Dendritic cell treated with granulocyte-macrophage colony-stimulating factor and Interleukin-4, amounts not matched to agents 40 ng/mL and 50 ng/mL, for 4 days (primary cell): ENCODE data around the gene USH1C.

Experiments used
- H3K27ac Mint-ChIP-seq: one replicate; pipeline ENCODE4 v1.8.0; 2022; ENCODE audit warnings: mild to moderate bottlenecking, mixed read lengths
- H3K27me3 Mint-ChIP-seq: one replicate; pipeline ENCODE4 v1.8.0; 2022; ENCODE audit warnings: mild to moderate bottlenecking, mixed read lengths
- H3K36me3 Mint-ChIP-seq: one replicate; pipeline ENCODE4 v1.8.0; 2022; ENCODE audit warnings: low read depth, mixed read lengths
- H3K4me1 Mint-ChIP-seq: one replicate; pipeline ENCODE4 v1.8.0; 2022; ENCODE audit warnings: low read depth, mixed read lengths
- H3K4me3 Mint-ChIP-seq: one replicate; pipeline ENCODE4 v1.8.0; 2022; ENCODE audit warnings: mild to moderate bottlenecking, moderate library complexity, mixed read lengths
- H3K9me3 Mint-ChIP-seq: one replicate; pipeline ENCODE4 v1.8.0; 2022; ENCODE audit warnings: mixed read lengths
- intact Hi-C: fragments of 100-400 bp; cut with micrococcal nuclease; formaldehyde crosslinking; loops from one replicate; pipeline ENCODE4 v1.15.0; 2022

The USH1C gene

GRCh38 chr11:17560281-17561110, 16.3 kb upstream of the USH1C start:
- no peaks in the 10 kb centered on the region for H3K9me3 Mint-ChIP-seq
- H3K36me3 Mint-ChIP-seq = no peaks in the 10 kb centered on the region
- H3K27ac Mint-ChIP-seq = no peak overlapping the region
- H3K4me1 Mint-ChIP-seq = no peaks in the 10 kb centered on the region
- H3K27me3 Mint-ChIP-seq = no peaks in the 10 kb centered on the region
- H3K4me3 Mint-ChIP-seq = no peak overlapping the region
- intact Hi-C loops = no loop called here

GRCh38 chr11:17559341-17560087, 15.3 kb upstream of the USH1C start:
- no peak overlapping the region for H3K27ac Mint-ChIP-seq
- H3K4me1 Mint-ChIP-seq = no peaks in the 10 kb centered on the region
- H3K4me3 Mint-ChIP-seq = no peak overlapping the region
- H3K27me3 Mint-ChIP-seq = peaks cover 1% of the 10 kb centered on the region
- no peaks in the 10 kb centered on the region for H3K36me3 Mint-ChIP-seq
- intact Hi-C loops = no loop called here
- no peaks in the 10 kb centered on the region for H3K9me3 Mint-ChIP-seq

GRCh38 chr11:17558916-17559315, 14.7 kb upstream of the USH1C start:
- no peak overlapping the region for H3K27ac Mint-ChIP-seq
- no peaks in the 10 kb centered on the region for H3K36me3 Mint-ChIP-seq
- no peak overlapping the region for H3K4me3 Mint-ChIP-seq
- H3K9me3 Mint-ChIP-seq = no peaks in the 10 kb centered on the region
- intact Hi-C loops = no loop called here
- H3K27me3 Mint-ChIP-seq = peaks cover 1% of the 10 kb centered on the region
- H3K4me1 Mint-ChIP-seq = no peaks in the 10 kb centered on the region

- no peak overlapping the region for H3K4me3 Mint-ChIP-seq
Observed at GRCh38 chr11:17558025-17558780, 14.0 kb upstream of the USH1C start.

GRCh38 chr11:17556999-17557398, 12.8 kb upstream of the USH1C start:
- Mint-ChIP-seq H3K27me3 (peaks cover 1% of the 10 kb centered on the region), H3K27ac (no peak overlapping the region), H3K36me3 (no peaks in the 10 kb centered on the region), H3K4me1 (no peaks in the 10 kb centered on the region), H3K4me3 (no peak overlapping the region), H3K9me3 (no peaks in the 10 kb centered on the region)
- intact Hi-C loops = no loop called here

More at GRCh38 chr11:17558025-17558780, 14.0 kb upstream of the USH1C start:
- H3K9me3 Mint-ChIP-seq = no peaks in the 10 kb centered on the region
- H3K27ac Mint-ChIP-seq = no peak overlapping the region
- H3K27me3 Mint-ChIP-seq = peaks cover 1% of the 10 kb centered on the region
- no peaks in the 10 kb centered on the region for H3K36me3 Mint-ChIP-seq
- intact Hi-C loops = no loop called here
- no peaks in the 10 kb centered on the region for H3K4me1 Mint-ChIP-seq

- H3K4me1 Mint-ChIP-seq = no peaks in the 10 kb centered on the region
- no peak overlapping the region for H3K27ac Mint-ChIP-seq
- peaks cover 2% of the 10 kb centered on the region for H3K27me3 Mint-ChIP-seq
- no peaks in the 10 kb centered on the region for H3K36me3 Mint-ChIP-seq
- no peaks in the 10 kb centered on the region for H3K9me3 Mint-ChIP-seq
- H3K4me3 Mint-ChIP-seq = no peak overlapping the region
- intact Hi-C loops = no loop called here
Observed at GRCh38 chr11:17554487-17554886, 10.3 kb upstream of the USH1C start.

GRCh38 chr11:17553249-17553546, 9.0 kb upstream of the USH1C start:
- Mint-ChIP-seq H3K36me3 (no peaks in the 10 kb centered on the region), H3K27ac (no peak overlapping the region), H3K27me3 (peaks cover 7% of the 10 kb centered on the region), H3K9me3 (no peaks in the 10 kb centered on the region), H3K4me3 (no peak overlapping the region), H3K4me1 (no peaks in the 10 kb centered on the region)
- intact Hi-C loops = no loop called here

- Mint-ChIP-seq H3K4me1 (no peaks in the 10 kb centered on the region), H3K4me3 (no peak overlapping the region), H3K36me3 (no peaks in the 10 kb centered on the region), H3K27me3 (peaks cover 13% of the 10 kb centered on the region), H3K9me3 (no peaks in the 10 kb centered on the region), H3K27ac (no peak overlapping the region)
- intact Hi-C loops = no loop called here
Observed at GRCh38 chr11:17552392-17553248, 8.4 kb upstream of the USH1C start.

- peaks cover 19% of the 10 kb centered on the region for H3K27me3 Mint-ChIP-seq
- no peak overlapping the region for H3K4me3 Mint-ChIP-seq
- H3K4me1 Mint-ChIP-seq = no peaks in the 10 kb centered on the region
- intact Hi-C loops = no loop called here
- H3K27ac Mint-ChIP-seq = no peak overlapping the region
- H3K36me3 Mint-ChIP-seq = no peaks in the 10 kb centered on the region
- no peaks in the 10 kb centered on the region for H3K9me3 Mint-ChIP-seq
Observed at GRCh38 chr11:17552041-17552355, 7.8 kb upstream of the USH1C start.

GRCh38 chr11:17551347-17552040, 7.3 kb upstream of the USH1C start:
- H3K4me3 Mint-ChIP-seq = no peak overlapping the region
- no peaks in the 10 kb centered on the region for H3K4me1 Mint-ChIP-seq
- no peak overlapping the region for H3K27ac Mint-ChIP-seq
- H3K36me3 Mint-ChIP-seq = no peaks in the 10 kb centered on the region
- intact Hi-C loops = no loop called here
- H3K27me3 Mint-ChIP-seq = peaks cover 24% of the 10 kb centered on the region
- H3K9me3 Mint-ChIP-seq = no peaks in the 10 kb centered on the region

- Mint-ChIP-seq H3K4me1 (no peaks in the 10 kb centered on the region), H3K9me3 (no peaks in the 10 kb centered on the region), H3K36me3 (no peaks in the 10 kb centered on the region), H3K27ac (no peak overlapping the region), H3K27me3 (peaks cover 31% of the 10 kb centered on the region), H3K4me3 (no peak overlapping the region)
- intact Hi-C loops = no loop called here
Observed at GRCh38 chr11:17550450-17551346, 6.5 kb upstream of the USH1C start.

GRCh38 chr11:17548444-17548843, 4.2 kb upstream of the USH1C start:
- intact Hi-C loops = no loop called here
- Mint-ChIP-seq H3K36me3 (no peaks in the 10 kb centered on the region), H3K9me3 (no peaks in the 10 kb centered on the region), H3K27ac (no peak overlapping the region), H3K27me3 (peaks cover 50% of the 10 kb centered on the region), H3K4me1 (peaks cover 9% of the 10 kb centered on the region), H3K4me3 (no peak overlapping the region)
